ENCODE measurements around the gene ATP6V0E1.
"Not testable (repeated sequence)": the region's sequence is repeated elsewhere in the genome, so short reads cannot be mapped to it uniquely, and the experiment has no call there.

Gene ATP6V0E1

GRCh38 chr5:173053041-173053440 lies 69.5 kb downstream of the ATP6V0E1 start:
- Mint-ChIP-seq H3K4me1 (peaks cover 29% of the 10 kb centered on the region), H3K27ac (peak overlapping the region; percentile 69), H3K36me3 (no peaks in the 10 kb centered on the region), H3K4me3 (no peak overlapping the region), H3K27me3 (no peaks in the 10 kb centered on the region), H3K9me3 (no peaks in the 10 kb centered on the region)
- ATAC-seq, result no peak

- H3K36me3 Mint-ChIP-seq, result no peaks in the 10 kb centered on the region
- H3K9me3 Mint-ChIP-seq, result no peaks in the 10 kb centered on the region
- no peaks in the 10 kb centered on the region for H3K27me3 Mint-ChIP-seq
- H3K27ac Mint-ChIP-seq, result peak overlapping the region; percentile 90
- H3K4me1 Mint-ChIP-seq, result peaks cover 35% of the 10 kb centered on the region
- H3K4me3 Mint-ChIP-seq, result peak overlapping the region; percentile 72
- ATAC-seq, result no peak
These were observed 71.6 kb downstream of the ATP6V0E1 start for GRCh38 chr5:173055042-173055721.

- Mint-ChIP-seq H3K4me1 (peaks cover 35% of the 10 kb centered on the region), H3K36me3 (no peaks in the 10 kb centered on the region), H3K27ac (peak overlapping the region; percentile 90), H3K4me3 (peak overlapping the region; percentile 72), H3K9me3 (no peaks in the 10 kb centered on the region), H3K27me3 (no peaks in the 10 kb centered on the region)
- no peak for ATAC-seq
These were observed 72.1 kb downstream of the ATP6V0E1 start for GRCh38 chr5:173055722-173055982.

GRCh38 chr5:173055983-173056782 lies 72.6 kb downstream of the ATP6V0E1 start, which contains the start of gene CREBRF:
Gene CREBRF (plus strand): TSS chr5:173056352. CDS start chr5:173080776, 24,424 bp downstream.
- no peaks in the 10 kb centered on the region for H3K27me3 Mint-ChIP-seq

GRCh38 chr5:173056783-173057061 lies 73.2 kb downstream of the ATP6V0E1 start:
- H3K4me3 Mint-ChIP-seq, result peak overlapping the region; percentile 88
- H3K9me3 Mint-ChIP-seq, result no peaks in the 10 kb centered on the region
- no peaks in the 10 kb centered on the region for H3K36me3 Mint-ChIP-seq
- peak overlapping the region; percentile 90 for H3K27ac Mint-ChIP-seq
- peak; percentile 71 for ATAC-seq
- H3K4me1 Mint-ChIP-seq, result peaks cover 43% of the 10 kb centered on the region
- no peaks in the 10 kb centered on the region for H3K27me3 Mint-ChIP-seq

More at GRCh38 chr5:173055983-173056782, 72.6 kb downstream of the ATP6V0E1 start, which contains the start of gene CREBRF:
- peaks cover 40% of the 10 kb centered on the region for H3K4me1 Mint-ChIP-seq
- peak within 1 kb of the TSS; percentile 90 for H3K27ac Mint-ChIP-seq
- H3K36me3 Mint-ChIP-seq, result no peaks in the 10 kb centered on the region
- peak; percentile 89 for ATAC-seq
- peak within 1 kb of the TSS; percentile 88 for H3K4me3 Mint-ChIP-seq
- H3K9me3 Mint-ChIP-seq, result no peaks in the 10 kb centered on the region

- ATAC-seq, result peak; percentile 94
- Mint-ChIP-seq H3K9me3 (no peaks in the 10 kb centered on the region), H3K36me3 (no peaks in the 10 kb centered on the region), H3K4me1 (peaks cover 43% of the 10 kb centered on the region), H3K27ac (peak overlapping the region; percentile 90), H3K4me3 (peak overlapping the region; percentile 88), H3K27me3 (no peaks in the 10 kb centered on the region)
These were observed 73.7 kb downstream of the ATP6V0E1 start for GRCh38 chr5:173057062-173057924.

- no peak for ATAC-seq
- H3K36me3 Mint-ChIP-seq, result peaks cover 6% of the 10 kb centered on the region
- no peaks in the 10 kb centered on the region for H3K27me3 Mint-ChIP-seq
- peaks cover 56% of the 10 kb centered on the region for H3K4me1 Mint-ChIP-seq
- peak overlapping the region; percentile 75 for H3K27ac Mint-ChIP-seq
- H3K4me3 Mint-ChIP-seq, result no peak overlapping the region
- H3K9me3 Mint-ChIP-seq, result no peaks in the 10 kb centered on the region
These were observed 78.6 kb downstream of the ATP6V0E1 start for GRCh38 chr5:173062141-173062540.

GRCh38 chr5:173065155-173065554 lies 81.6 kb downstream of the ATP6V0E1 start:
- H3K27me3 Mint-ChIP-seq, result no peaks in the 10 kb centered on the region
- no peak for ATAC-seq
- peak overlapping the region; percentile 79 for H3K4me3 Mint-ChIP-seq
- no peaks in the 10 kb centered on the region for H3K9me3 Mint-ChIP-seq
- peak overlapping the region; percentile 92 for H3K27ac Mint-ChIP-seq
- peaks cover 6% of the 10 kb centered on the region for H3K36me3 Mint-ChIP-seq
- peaks cover 66% of the 10 kb centered on the region for H3K4me1 Mint-ChIP-seq

- H3K36me3 Mint-ChIP-seq, result peaks cover 6% of the 10 kb centered on the region
- H3K9me3 Mint-ChIP-seq, result no peaks in the 10 kb centered on the region
- no peak for ATAC-seq
- peak overlapping the region; percentile 75 for H3K27ac Mint-ChIP-seq
- H3K4me1 Mint-ChIP-seq, result peaks cover 57% of the 10 kb centered on the region
- no peaks in the 10 kb centered on the region for H3K27me3 Mint-ChIP-seq
- peak overlapping the region; percentile 7 for H3K4me3 Mint-ChIP-seq
These were observed 86.1 kb downstream of the ATP6V0E1 start for GRCh38 chr5:173069671-173070070.

GRCh38 chr5:173075137-173075843 lies 91.7 kb downstream of the ATP6V0E1 start:
- Mint-ChIP-seq H3K9me3 (peaks cover 4% of the 10 kb centered on the region), H3K4me3 (no peak overlapping the region), H3K27ac (no peak overlapping the region), H3K27me3 (no peaks in the 10 kb centered on the region), H3K4me1 (peaks cover 24% of the 10 kb centered on the region), H3K36me3 (peaks cover 14% of the 10 kb centered on the region)
- ATAC-seq, result no peak

GRCh38 chr5:173075970-173076369 lies 92.4 kb downstream of the ATP6V0E1 start:
- Mint-ChIP-seq H3K36me3 (peaks cover 16% of the 10 kb centered on the region), H3K4me1 (peaks cover 19% of the 10 kb centered on the region), H3K27ac (no peak overlapping the region), H3K9me3 (peaks cover 4% of the 10 kb centered on the region), H3K4me3 (no peak overlapping the region), H3K27me3 (no peaks in the 10 kb centered on the region)
- no peak for ATAC-seq

- H3K9me3 Mint-ChIP-seq, H3K27ac Mint-ChIP-seq, H3K4me3 Mint-ChIP-seq, ATAC-seq, H3K27me3 Mint-ChIP-seq: not testable (repeated sequence)
- peaks cover 17% of the 10 kb centered on the region for H3K4me1 Mint-ChIP-seq
- H3K36me3 Mint-ChIP-seq, result peaks cover 19% of the 10 kb centered on the region
These were observed 92.9 kb downstream of the ATP6V0E1 start for GRCh38 chr5:173076471-173076870.

- no peak for ATAC-seq
- Mint-ChIP-seq H3K27me3 (no peaks in the 10 kb centered on the region), H3K4me3 (no peak overlapping the region), H3K9me3 (peaks cover 4% of the 10 kb centered on the region), H3K36me3 (peaks cover 33% of the 10 kb centered on the region), H3K27ac (no peak overlapping the region), H3K4me1 (peaks cover 8% of the 10 kb centered on the region)
These were observed 95.3 kb downstream of the ATP6V0E1 start for GRCh38 chr5:173078878-173079277.
